Measurements from ENCODE around the gene RNF181. TPM values are rescaled to one million over a fixed set of nuclear protein-coding genes. Genes with fewer than 3 reads are reported as not detected.
A peak's percentile ranks its signal among the peaks of the same experiment; 100 is the strongest.

Gene RNF181
- total and polyA plus RNA-seq, 2 of the 13 experiments (the other 11 are each of a cell fraction or from before 2014, with no cell fraction given) = 224 to 578 TPM

DNA sequence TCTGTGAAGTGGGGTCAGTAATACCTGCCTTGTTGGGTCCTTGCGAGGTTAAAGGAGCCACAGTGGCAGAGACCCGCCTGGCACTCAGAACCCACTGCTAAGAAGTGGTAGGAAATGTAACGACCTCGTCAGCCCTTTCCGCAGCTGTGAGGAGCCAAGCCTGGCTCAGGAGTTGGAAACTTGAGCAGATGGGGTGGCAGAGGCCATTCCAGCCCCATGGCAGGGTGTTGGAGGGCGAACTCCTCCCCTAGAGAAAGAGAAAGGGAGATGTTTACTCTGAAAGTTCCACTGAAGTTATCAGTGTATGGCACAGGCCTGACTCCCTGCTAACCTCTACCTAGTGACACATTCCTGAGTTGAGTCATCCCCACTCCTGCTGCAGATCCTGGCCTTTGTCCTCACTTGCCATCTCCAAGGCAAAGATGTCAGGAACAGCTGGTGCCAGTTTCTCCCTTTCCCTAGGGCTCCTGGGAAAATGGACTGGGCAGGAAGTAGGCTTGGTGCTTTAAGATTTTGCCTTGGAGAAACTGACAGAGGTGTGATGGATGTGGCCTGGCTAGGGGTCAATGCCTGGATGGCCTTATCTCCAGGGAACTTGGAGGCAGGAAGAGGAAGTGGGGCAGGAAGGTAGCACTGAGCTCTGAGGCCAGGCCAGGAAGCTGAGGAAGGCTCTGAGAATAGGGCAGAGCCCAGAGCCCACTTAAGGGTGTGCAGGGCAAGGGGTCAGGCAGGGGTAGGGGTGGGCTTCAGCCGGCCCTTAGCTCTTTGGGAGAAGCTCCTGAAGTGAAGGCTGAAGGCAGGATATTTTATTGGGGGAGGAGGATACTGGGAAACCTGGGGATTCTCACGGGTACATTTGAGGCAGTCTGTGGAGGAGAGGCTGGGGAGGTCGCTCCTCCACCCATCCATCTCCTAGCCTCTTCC, 10.4 kb upstream of the RNF181 start (continued):
- TF ChIP-seq, protein P1, sequence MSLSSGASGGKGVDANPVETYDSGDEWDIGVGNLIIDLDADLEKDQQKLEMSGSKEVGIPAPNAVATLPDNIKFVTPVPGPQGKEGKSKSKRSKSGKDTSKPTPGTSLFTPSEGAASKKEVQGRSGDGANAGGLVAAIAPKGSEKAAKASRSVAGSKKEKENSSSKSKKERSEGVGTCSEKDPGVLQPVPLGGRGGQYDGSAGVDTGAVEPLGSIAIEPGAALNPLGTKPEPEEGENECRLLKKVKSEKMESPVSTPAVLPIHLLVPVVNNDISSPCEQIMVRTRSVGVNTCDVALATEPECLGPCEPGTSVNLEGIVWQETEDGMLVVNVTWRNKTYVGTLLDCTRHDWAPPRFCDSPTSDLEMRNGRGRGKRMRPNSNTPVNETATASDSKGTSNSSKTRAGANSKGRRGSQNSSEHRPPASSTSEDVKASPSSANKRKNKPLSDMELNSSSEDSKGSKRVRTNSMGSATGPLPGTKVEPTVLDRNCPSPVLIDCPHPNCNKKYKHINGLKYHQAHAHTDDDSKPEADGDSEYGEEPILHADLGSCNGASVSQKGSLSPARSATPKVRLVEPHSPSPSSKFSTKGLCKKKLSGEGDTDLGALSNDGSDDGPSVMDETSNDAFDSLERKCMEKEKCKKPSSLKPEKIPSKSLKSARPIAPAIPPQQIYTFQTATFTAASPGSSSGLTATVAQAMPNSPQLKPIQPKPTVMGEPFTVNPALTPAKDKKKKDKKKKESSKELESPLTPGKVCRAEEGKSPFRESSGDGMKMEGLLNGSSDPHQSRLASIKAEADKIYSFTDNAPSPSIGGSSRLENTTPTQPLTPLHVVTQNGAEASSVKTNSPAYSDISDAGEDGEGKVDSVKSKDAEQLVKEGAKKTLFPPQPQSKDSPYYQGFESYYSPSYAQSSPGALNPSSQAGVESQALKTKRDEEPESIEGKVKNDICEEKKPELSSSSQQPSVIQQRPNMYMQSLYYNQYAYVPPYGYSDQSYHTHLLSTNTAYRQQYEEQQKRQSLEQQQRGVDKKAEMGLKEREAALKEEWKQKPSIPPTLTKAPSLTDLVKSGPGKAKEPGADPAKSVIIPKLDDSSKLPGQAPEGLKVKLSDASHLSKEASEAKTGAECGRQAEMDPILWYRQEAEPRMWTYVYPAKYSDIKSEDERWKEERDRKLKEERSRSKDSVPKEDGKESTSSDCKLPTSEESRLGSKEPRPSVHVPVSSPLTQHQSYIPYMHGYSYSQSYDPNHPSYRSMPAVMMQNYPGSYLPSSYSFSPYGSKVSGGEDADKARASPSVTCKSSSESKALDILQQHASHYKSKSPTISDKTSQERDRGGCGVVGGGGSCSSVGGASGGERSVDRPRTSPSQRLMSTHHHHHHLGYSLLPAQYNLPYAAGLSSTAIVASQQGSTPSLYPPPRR (CRISPR knock-in tag; IDR thresholded peaks at IDR 0.05; ENCODE audit: borderline replicate concordance) = peak; percentile 39; the same call in 1 of the 2 replicates
- TF ChIP-seq HIVEP1 (CRISPR knock-in tag; IDR thresholded peaks at IDR 0.05) = no peak; the same call in 1 of the 2 replicates
- TF ChIP-seq TOE1 (CRISPR knock-in tag; IDR thresholded peaks at IDR 0.05) = no peak
- TF ChIP-seq, protein P2, sequence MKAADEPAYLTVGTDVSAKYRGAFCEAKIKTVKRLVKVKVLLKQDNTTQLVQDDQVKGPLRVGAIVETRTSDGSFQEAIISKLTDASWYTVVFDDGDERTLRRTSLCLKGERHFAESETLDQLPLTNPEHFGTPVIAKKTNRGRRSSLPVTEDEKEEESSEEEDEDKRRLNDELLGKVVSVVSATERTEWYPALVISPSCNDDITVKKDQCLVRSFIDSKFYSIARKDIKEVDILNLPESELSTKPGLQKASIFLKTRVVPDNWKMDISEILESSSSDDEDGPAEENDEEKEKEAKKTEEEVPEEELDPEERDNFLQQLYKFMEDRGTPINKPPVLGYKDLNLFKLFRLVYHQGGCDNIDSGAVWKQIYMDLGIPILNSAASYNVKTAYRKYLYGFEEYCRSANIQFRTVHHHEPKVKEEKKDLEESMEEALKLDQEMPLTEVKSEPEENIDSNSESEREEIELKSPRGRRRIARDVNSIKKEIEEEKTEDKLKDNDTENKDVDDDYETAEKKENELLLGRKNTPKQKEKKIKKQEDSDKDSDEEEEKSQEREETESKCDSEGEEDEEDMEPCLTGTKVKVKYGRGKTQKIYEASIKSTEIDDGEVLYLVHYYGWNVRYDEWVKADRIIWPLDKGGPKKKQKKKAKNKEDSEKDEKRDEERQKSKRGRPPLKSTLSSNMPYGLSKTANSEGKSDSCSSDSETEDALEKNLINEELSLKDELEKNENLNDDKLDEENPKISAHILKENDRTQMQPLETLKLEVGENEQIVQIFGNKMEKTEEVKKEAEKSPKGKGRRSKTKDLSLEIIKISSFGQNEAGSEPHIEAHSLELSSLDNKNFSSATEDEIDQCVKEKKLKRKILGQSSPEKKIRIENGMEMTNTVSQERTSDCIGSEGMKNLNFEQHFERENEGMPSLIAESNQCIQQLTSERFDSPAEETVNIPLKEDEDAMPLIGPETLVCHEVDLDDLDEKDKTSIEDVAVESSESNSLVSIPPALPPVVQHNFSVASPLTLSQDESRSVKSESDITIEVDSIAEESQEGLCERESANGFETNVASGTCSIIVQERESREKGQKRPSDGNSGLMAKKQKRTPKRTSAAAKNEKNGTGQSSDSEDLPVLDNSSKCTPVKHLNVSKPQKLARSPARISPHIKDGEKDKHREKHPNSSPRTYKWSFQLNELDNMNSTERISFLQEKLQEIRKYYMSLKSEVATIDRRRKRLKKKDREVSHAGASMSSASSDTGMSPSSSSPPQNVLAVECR (CRISPR knock-in tag; IDR thresholded peaks at IDR 0.05; ENCODE audit: borderline replicate concordance) = peak; percentile 89
- 0 out of 2 replicates have a peak, but pooled peaks have one; percentile 5 for TF ChIP-seq ZNF713 (CRISPR knock-in tag; IDR thresholded peaks at IDR 0.05)
- no peak for TF ChIP-seq HES4 (CRISPR knock-in tag; IDR thresholded peaks at IDR 0.05; ENCODE audit: borderline replicate concordance)
- TF ChIP-seq IRF2 (CRISPR knock-in tag; IDR thresholded peaks at IDR 0.05) = peak; percentile 92
- no peak for TF ChIP-seq REL (CRISPR knock-in tag; conservative IDR thresholded peaks at IDR 0.05)
- TF ChIP-seq HDAC1 (CRISPR knock-in tag; IDR thresholded peaks at IDR 0.05) = peak; percentile 96
- peak; percentile 85 for TF ChIP-seq SOX5 (CRISPR knock-in tag; IDR thresholded peaks at IDR 0.05; ENCODE audit: borderline replicate concordance)
- TF ChIP-seq, protein P3, sequence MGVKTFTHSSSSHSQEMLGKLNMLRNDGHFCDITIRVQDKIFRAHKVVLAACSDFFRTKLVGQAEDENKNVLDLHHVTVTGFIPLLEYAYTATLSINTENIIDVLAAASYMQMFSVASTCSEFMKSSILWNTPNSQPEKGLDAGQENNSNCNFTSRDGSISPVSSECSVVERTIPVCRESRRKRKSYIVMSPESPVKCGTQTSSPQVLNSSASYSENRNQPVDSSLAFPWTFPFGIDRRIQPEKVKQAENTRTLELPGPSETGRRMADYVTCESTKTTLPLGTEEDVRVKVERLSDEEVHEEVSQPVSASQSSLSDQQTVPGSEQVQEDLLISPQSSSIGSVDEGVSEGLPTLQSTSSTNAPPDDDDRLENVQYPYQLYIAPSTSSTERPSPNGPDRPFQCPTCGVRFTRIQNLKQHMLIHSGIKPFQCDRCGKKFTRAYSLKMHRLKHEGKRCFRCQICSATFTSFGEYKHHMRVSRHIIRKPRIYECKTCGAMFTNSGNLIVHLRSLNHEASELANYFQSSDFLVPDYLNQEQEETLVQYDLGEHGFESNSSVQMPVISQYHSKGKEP (CRISPR knock-in tag; IDR thresholded peaks at IDR 0.05) = no peak
- TF ChIP-seq ZNF430 (CRISPR knock-in tag; IDR thresholded peaks at IDR 0.05) = peak; percentile 56; the same call in 1 of the 2 replicates
- peak; percentile 95 for TF ChIP-seq ZNF781 (CRISPR knock-in tag; IDR thresholded peaks at IDR 0.05; ENCODE audit: borderline replicate concordance, not compliant biosample characterization)
- no peak; the same call in 1 of the 2 replicates for TF ChIP-seq JDP2 (CRISPR knock-in tag; IDR thresholded peaks at IDR 0.05; ENCODE audit: borderline replicate concordance)
- TF ChIP-seq HDAC6 (IDR thresholded peaks at IDR 0.05; ENCODE audit: low read depth, low read length) = 0 out of 2 replicates have a peak, but pooled peaks have one; percentile 49
- TF ChIP-seq, protein P4, sequence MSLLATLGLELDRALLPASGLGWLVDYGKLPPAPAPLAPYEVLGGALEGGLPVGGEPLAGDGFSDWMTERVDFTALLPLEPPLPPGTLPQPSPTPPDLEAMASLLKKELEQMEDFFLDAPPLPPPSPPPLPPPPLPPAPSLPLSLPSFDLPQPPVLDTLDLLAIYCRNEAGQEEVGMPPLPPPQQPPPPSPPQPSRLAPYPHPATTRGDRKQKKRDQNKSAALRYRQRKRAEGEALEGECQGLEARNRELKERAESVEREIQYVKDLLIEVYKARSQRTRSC (CRISPR knock-in tag; IDR thresholded peaks at IDR 0.05; ENCODE audit: low read depth) = no peak
